GM12873 (cell line): ENCODE results near the gene PARD6G.

Experiments used
- CTCF ChIP-seq: IDR thresholded peaks from 2 replicates; pipeline ENCODE4 v1.5.1; 2012; ENCODE audit warnings: low read depth, mild to moderate bottlenecking, moderate library complexity, low read length, control low read depth; ENCODE audit not compliant: insufficient read depth; ENCODE audit errors: missing control alignments

Gene PARD6G

DNA sequence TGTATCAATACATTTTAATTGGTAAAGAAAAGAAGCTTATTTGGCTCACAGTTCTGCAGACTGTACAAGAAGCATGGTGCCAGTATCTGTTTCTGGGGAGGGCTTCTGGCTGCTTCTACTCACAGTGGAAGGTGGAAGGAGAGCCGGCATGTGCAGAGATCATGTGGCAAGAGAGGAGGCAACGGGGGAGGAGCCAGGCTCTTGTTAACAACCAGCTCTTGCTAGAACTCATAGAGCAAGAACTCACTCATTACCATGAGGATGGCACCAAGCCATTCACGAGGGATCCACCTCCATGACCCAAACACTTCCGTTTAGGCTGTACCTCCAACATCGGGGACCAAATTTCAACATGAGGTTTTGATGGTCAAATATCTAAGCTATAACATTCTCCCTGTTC, 7.5 kb downstream of the PARD6G start:
- TF ChIP-seq CTCF = no peak

GRCh38 chr18:80238651-80239260, 8.6 kb downstream of the PARD6G start:
- no peak for TF ChIP-seq CTCF

- TF ChIP-seq CTCF = no peak
Measured at GRCh38 chr18:80234398-80234797, 12.9 kb downstream of the PARD6G start.

DNA sequence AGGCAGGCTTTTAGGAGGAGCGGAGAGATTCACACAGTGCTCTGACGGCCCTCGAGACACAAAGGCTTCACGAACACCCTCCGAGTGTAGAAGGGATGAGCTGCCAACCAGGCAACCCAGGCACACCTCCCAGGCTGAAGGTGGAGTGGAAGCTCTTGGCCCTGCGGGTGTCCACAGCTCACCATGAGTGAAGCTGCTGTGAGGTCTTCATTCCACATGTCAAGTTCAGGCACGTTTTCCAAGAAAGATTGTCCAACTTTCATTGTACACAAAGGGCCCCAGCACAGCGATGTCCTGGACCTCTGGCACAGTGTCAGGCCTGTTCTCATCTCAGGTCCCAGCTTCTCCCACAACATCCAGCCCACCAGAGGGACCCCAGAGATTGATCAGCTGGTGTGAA, 13.4 kb downstream of the PARD6G start:
- TF ChIP-seq CTCF = no peak

- no peak for TF ChIP-seq CTCF
Measured at GRCh38 chr18:80233201-80233835, 14.0 kb downstream of the PARD6G start.

DNA sequence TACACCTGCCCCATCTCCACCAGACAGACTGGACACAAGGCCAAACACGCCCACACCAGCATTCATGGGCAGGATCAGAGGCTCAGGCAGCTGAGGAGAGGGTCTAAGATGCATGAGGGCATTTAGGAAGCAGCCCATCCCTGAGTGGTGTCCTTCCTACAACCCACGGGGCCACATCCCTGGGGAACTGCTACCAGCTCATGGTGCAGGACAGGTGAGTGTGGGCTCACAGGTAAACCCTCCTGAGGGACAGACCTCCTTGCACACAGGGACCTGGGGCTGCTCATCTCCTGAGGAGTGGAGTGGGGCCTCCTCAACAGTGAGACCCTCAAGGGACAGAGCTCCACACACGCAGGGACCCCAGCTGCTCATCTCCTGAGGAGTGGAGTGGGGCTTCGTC, 14.6 kb downstream of the PARD6G start:
- TF ChIP-seq CTCF = no peak

DNA sequence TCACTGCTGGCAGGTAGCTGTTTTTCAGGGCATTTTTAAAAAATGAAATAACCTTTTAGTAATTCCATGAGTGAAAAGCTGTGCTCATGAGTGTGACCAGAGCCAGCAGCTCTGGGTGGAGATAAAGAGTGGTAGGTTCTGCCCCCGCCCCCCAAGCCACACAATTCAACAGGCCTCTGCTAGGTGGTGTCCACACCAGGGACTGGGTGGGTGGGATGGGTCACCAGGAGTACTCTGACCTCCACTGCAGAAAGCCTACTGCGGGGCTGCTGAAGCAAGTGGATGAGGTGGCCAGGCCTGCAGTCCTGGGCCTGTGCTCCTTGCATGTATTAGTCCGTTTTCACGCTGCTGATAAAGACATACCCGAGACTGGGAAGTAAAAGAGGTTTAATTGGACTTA, 15.3 kb downstream of the PARD6G start:
- no peak for TF ChIP-seq CTCF
